Iris pigment epithelial cell (primary cell): Measurements from ENCODE around the gene AXIN1.

Experiments
- DNase-seq: peaks from one replicate; pipeline ENCODE4 v3.0.0-alpha.2; 2011; ENCODE audit warnings: low read depth

AXIN1 gene

DNA sequence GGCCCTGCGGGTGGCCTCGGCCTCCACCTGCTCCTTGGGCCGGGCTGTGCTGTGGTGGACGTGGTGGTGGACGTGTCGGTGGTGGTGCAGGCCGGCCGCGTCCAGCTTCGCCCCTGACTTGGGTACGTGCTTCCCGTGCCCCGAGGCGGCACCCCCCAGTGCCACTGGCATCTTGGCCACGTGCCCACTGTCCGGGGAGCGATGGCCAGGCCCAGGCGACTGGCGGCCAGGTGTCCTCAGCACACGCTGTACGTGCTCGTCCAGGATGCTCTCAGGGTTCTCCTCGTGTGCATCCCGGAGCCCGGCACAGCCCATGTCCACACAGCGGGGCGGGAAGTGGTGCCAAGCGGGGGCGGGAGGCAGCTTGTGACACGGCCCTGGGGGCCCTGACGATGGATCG, 54.7 kb downstream of the AXIN1 start:
- DNase-seq = no peak

DNA sequence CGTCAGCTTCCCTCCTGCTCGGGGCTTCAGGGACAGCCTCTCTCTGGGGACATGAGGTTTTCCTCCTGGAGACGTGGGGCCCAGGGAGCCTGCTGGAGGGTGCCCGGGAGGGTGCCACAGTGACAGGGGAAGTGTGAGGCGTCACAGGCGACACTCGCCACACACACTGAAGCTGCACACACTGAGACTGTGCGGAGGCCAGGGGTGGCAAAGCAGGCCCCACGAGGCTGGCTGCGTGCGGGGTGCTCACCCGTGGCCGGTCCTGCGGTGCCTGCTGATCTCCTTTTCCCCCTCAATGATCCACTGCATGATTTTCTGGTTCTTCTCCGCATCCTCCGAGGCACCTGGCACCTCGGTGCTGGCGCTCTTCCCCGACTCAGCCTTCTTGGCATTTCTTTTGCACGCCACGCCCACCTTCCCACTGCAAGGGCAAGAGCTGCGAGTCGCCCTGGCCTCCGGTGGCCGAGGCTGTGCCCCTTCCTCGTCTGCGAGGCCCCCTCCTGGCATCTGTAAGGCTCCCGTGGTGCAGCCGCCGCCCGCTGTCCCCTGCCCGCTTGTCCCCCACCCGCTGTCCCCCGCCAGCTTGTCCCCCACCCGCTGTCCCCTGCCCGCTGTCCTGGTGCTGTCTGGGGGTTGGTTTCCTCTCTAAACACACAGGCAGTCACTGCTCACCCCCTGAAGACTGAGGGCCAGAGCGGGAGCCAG, 55.6 kb downstream of the AXIN1 start:
- DNase-seq = no peak

DNA sequence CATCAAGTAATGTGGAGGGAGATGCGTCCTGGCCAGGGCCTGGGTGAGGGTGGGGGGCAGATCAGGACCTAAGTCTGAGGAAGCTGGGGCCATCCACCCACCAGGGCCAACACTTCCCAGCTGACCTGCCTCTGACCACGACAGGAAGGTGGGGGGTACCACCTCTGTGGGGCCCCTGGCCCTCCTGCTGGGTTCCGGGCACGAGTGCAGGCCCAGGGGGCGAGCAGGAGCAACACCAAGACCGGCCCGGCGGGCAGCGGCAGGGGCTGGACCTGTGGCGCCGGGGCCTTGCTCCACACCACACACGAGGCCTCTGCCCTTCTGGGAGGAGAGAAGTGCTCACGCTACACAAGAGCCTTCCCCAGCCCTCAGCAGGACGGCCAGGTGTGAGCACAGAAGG, 56.2 kb downstream of the AXIN1 start:
- no peak for DNase-seq

DNA sequence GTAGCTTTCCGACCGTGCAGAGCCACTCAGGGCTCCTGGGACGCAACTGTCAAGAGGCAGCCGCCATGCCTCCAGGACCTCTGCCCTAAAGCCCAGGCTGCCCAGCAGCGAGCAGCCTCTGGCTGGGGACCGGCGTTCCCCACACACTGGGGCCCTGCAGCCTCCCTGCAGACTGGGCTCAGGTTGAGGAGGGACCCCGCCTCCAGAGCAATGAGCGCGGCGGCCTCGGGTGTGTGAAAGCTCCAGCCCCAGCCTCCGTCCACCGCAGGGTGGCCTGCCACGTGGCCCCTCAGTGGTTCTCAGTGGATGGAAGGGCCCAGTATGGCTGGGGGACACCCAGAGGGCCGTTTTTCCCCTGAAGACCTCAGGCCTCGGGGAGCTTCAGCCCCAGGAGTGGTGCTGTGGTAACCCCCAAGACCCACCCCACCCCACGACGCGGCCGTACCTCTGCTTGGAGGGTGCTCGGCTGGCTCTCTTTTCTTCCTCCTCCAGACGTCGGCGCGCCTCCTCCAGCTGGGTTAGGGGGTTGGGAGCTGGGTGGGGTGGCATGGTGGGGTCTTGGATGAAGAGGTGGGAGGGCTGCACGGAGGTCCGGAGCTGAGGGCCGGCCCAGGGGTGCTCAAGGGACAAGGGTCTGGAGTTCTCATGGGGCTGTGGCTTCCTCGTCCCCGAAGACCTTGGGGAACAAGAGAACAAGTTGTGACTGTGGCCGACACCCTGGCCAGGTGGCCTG, 59.3 kb downstream of the AXIN1 start:
- DNase-seq = no peak

DNA sequence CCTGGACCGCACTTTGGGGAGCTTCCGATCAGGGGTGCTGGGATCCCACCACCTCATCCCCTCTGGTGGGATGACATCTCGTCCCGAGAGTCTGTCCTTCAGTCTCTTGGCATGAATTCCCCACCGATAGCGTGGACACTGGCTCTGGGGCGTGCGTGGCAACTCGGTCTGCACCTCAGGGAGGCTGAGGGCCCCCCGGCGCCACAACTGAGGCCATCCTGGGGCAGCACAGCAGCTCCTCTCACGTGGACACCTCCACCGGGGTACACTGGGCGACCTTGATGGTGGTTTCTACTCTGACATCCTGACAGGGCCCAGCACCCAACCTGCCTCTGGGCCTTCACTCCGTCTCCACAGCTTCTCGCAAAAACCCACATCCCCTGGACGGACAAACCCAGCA, 61.0 kb downstream of the AXIN1 start:
- no peak for DNase-seq

DNA sequence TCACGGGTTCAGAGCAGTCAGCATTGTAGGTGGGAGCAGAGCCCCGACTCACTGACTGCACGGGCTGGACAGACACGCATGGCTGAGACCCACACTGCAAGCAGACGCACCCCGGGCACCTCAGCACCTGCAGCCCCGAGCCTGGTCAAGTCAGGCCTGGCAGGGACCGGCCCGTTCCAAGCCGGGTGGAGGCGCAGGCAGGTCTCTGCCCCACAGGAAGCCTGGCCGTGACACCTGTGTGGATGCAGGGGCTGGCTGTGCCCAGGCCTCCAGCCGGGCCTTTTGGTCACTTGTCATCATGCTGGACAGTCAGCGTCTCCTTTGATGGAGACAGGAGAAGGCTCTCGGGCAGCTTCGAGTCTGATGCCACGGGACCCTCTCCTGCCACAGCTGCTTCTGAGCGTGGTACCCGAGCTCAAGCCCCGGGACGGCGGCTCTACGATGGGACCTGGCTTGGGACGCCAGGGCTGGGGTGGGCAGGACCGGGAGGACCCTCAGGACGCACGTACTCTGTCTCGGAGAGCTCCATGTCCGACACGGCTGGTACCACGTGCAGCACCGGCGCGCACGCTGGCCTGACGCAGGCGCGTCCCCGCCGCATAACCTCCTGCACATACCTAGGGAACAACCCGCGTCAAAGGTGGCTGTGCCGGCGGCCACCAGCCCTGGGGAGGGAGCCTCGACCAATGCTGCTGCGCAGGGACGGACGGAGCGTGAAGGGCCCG, 61.7 kb downstream of the AXIN1 start:
- no peak for DNase-seq

DNA sequence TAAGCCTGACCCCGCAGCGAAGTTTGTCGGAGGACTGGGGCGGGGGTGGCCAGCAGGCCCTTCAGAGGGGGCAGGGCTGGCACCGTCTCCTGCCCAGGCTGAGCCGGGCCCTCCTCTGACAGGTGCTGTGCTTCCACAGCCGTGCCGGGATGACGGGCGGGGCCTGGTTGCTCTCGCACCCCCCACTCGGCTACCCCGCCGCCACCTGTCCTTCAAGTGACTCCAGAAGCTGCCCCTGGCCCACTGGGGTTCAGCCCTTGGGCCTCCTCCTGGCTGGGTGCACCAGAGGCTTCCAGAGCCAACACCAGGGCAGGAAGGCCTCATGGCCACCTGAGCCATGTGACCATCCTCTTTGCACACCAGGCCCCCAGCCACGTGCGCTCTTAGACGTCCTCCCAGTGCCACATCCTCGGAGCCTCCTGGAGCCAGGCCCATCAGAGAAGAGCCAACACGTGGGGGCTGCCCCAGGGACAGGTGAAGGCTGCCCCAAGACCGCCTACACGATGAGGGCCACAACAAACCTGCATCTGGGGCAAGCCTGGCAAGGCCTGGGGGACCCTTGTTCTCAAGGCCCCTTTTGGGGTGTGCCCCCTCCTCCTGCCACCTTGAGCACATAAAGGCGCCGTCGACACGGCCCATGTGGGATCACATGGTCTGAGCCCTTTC, 62.4 kb downstream of the AXIN1 start:
- no peak for DNase-seq

GRCh38 chr16:289395-289997, 63.0 kb downstream of the AXIN1 start:
- DNase-seq = no peak

- DNase-seq = no peak
Measured at GRCh38 chr16:287981-288920, 64.3 kb downstream of the AXIN1 start.

DNA sequence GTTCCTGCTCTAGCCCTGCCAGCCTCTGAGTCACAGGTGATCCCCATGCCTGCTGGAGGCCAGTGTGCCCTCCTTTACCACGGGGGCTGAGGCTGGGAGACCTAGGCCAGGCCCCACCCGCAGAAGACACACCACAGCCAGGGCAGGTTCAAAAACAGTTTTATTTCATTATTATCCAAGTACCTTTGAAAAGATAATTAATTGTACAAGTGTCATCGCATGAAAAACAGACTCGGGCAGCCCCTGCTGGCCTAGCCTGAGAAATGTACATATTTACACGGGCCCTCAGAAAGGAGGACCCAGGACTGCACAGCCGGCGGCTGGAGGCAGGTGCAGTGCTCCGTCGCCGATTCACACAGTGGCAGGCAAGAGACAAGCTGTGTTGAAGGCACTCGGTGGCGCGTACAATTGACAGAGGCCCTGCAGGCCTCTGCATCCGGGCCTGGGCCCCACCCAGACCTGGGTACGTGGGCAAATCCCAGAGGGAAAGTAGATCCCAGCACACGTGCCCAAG, 65.2 kb downstream of the AXIN1 start:
- DNase-seq = no peak

GRCh38 chr16:286491-287297, 65.8 kb downstream of the AXIN1 start:
- no peak for DNase-seq

- no peak for DNase-seq
Measured at GRCh38 chr16:285146-286055, 67.1 kb downstream of the AXIN1 start.

DNA sequence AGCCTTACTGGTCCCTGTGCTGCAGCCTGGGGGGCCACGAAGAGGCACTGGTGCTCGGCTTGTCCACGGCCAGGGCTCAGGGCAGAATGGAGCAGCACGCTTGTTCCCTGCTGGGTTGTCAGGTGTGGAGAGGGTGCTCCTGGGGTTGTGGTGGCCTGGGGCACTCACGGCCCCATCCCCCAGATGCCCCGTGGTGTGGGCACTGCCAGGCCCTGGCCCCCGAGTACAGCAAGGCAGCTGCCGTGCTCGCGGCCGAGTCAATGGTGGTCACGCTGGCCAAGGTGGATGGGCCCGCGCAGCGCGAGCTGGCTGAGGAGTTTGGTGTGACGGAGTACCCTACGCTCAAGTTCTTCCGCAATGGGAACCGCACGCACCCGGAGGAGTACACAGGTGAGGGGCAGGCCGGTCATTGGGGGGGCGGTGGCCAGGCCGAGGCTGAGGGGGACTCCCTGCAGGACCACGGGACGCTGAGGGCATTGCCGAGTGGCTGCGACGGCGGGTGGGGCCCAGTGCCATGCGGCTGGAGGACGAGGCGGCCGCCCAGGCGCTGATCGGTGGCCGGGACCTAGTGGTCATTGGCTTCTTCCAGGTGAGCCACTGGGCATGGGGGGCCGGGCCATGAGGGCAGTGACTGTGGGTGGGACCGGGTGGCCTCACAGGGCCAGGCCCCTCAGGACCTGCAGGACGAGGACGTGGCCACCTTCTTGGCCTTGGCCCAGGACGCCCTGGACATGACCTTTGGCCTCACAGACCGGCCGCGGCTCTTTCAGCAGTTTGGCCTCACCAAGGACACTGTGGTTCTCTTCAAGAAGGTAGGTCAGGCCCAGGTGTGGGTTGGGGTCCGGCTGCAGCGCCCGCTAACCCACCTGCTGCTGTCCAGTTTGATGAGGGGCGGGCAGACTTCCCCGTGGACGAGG, 68.1 kb downstream of the AXIN1 start:
- no peak for DNase-seq

DNA sequence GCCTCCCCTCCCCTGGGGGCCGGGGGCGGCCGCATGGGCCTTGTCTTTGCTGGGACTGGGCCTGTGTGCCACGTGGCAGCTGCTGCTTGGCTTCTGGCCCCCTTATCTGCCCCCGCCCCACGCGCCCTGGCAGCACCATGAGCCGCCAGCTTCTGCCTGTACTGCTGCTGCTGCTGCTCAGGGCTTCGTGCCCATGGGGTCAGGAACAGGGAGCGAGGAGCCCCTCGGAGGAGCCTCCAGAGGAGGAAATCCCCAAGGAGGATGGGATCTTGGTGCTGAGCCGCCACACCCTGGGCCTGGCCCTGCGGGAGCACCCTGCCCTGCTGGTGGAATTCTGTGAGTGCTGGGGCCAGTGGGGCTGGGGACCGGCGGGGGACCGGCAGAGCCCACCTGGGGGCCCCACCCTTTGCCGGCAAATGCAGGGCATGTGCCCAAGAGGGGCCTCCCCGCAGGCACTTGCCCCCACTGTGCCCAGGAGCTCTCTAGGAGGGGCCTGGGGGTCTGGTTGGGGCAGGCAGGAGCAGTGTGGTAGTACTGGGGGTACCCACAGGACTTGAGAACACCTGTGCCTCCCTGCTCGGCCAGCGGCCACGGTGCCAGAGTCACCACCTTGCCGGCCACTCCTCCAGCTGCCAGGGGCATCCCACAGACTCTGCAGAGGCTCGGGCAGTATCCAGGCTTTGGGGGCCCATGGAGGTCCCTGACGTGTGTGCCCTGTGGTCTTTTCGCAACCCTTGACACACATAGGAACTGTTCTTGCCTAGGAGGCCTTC, 69.3 kb downstream of the AXIN1 start, which contains the start of gene PDIA2:
Gene PDIA2 (plus strand): TSS at position 132 of the 773 bp plus-strand sequence. CDS start 6 bp downstream, at position 138.
- no peak for DNase-seq

DNA sequence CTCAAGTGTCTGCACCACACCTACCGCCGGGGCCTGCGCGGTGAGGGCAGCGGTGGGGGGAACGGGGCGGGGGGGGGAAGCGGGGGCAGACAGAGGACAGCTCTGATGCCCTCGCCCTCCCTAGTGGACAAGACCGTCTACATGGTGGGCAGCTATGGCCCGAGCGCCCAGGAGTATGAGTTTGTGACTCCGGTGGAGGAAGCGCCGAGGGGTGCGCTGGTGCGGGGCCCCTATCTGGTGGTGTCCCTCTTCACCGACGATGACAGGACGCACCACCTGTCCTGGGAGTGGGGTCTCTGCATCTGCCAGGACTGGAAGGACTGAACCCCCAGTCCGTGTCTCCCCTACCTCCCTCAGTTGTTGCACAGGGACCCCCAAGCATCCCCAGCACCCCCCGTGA, 70.0 kb downstream of the AXIN1 start:
- no peak for DNase-seq

DNA sequence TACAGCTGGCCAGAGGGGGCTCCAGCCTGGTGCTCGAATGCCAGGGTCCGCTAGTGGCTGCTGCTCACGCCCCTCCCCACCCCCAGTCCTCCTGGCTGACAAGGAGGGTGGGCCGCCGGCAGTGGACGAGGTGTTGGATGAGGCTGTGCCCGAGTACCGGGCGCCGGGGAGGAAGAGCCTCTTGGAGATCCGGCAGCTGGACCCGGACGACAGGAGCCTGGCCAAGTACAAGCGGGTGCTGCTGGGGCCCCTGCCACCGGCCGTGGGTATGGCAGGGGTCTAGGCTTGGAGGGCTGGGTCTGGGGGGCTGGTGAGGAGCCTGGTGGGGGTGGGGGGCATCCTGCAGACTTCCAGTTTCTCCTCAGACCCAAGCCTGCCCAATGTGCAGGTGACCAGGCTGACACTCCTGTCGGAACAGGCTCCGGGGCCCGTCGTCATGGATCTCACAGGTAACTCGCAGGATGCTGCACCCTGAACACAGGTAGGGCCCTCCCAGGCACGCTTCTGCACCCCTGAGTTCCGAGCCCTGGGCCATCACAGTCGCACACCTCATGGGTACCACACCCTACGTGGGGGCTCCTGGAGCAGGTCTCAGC, 70.8 kb downstream of the AXIN1 start:
- DNase-seq = no peak
